GM21576 (cell line): ENCODE results near the gene KCNJ18.
"Not testable (repeated sequence)": the region's sequence is repeated elsewhere in the genome, so short reads cannot be mapped to it uniquely, and the experiment has no call there.

Experiments
- ATAC-seq: cut with Tn5 transposase; IDR thresholded peaks from one replicate; pipeline ENCODE4 v1.9.1; 2021; ENCODE audit warnings: mild to moderate bottlenecking, moderate library complexity; ENCODE audit not compliant: unreplicated experiment

KCNJ18 gene

DNA sequence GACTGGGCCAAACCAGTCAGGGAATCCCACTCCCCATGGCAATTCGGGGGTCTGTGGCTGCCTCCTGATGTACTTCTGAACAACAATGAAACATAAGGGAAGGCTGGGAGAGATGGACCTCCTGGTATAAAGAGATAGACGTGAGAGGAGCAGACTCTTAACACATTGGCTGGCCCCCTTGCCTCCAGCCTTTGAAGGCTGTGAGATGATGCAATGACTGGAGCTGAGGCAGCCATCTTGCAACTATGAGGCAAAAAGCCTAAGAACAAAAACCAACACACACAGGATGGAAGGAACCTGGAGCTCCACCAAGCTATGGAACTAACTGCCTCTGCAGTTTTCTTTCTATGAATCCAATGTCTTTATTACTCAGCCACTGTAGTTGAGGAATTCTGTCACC lies 58.8 kb downstream of the KCNJ18 start:
- not testable (repeated sequence) for ATAC-seq
